ENCODE results near the gene PTGER1.

The PTGER1 gene

GRCh38 chr19:14425696-14426138 lies 49.4 kb downstream of the PTGER1 start:
- DNase-seq (ENCODE audit: low read depth in 1 of 2, low spot score in 1 of 2), result no peak
- H3K27me3 ChIP-seq (ENCODE audit: insufficient read depth, poor library complexity, severe bottlenecking), result no peaks in the 10 kb centered on the region
- no peak overlapping the region for H3K27ac ChIP-seq (replicated peaks)
- TF ChIP-seq CTCF (IDR thresholded peaks at IDR 0.05; ENCODE audit: insufficient read depth, low read length) (no peak), GABPA (IDR thresholded peaks at IDR 0.05; ENCODE audit: low read depth) (no peak), REST (IDR thresholded peaks at IDR 0.05; ENCODE audit: insufficient replicate concordance, low read depth) (no peak), POLR2AphosphoS5 (IDR thresholded peaks at IDR 0.05; ENCODE audit: low read depth) (no peak), SPI1 (IDR thresholded peaks at IDR 0.05; ENCODE audit: borderline replicate concordance, low read depth) (no peak)
- H3K4me3 ChIP-seq (replicated peaks; ENCODE audit: insufficient read depth, low read length), result no peak overlapping the region
